ENCODE data around the gene GHRH. TPM values are rescaled to one million over a fixed set of nuclear protein-coding genes. Genes with fewer than 3 reads are reported as not detected.

The GHRH gene
- total RNA-seq, 2 experiments from 2014 or later = not detected

DNA sequence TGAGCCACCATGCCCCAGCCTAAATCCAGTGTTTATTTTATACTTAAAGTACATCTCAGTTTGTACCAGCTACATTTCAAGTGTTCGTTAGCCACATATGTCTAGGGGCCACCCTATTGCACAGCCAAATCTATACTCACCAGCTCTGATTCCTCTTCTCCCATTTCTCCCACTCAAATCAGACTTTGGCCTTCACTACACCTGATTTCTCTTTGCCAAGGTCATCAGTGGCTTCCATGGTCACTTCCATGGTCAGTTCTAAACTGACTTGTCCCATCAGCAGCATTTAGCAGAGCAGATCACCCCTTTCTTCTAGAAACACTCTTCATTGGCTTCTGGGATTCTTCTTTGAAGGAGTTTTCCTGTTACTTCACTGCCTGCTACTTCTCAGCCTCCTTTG lies 14.1 kb downstream of the GHRH start:
- no peaks in the 10 kb centered on the region for H3K4me1 Mint-ChIP-seq
- no peak for ATAC-seq
- CTCF ChIA-PET = no interaction called here
- H3K36me3 Mint-ChIP-seq = peaks cover 3% of the 10 kb centered on the region
- DNase-seq = no peak
- H3K4me3 Mint-ChIP-seq = no peak overlapping the region
- no peak overlapping the region for H3K27ac Mint-ChIP-seq
- H3K27me3 Mint-ChIP-seq = no peaks in the 10 kb centered on the region
- no peaks in the 10 kb centered on the region for H3K9me3 Mint-ChIP-seq (ENCODE audit: low read depth)

- Mint-ChIP-seq H3K27ac (no peak overlapping the region), H3K9me3 (ENCODE audit: low read depth) (no peaks in the 10 kb centered on the region), H3K4me1 (no peaks in the 10 kb centered on the region), H3K27me3 (no peaks in the 10 kb centered on the region), H3K36me3 (peaks cover 8% of the 10 kb centered on the region), H3K4me3 (no peak overlapping the region)
- ATAC-seq (no peak), DNase-seq (no peak)
- CTCF ChIA-PET = interaction anchor here (0.5 kb wide), 1 partner anchor 167 kb away, joined by 3 read pairs; no protein-coding TSS in a partner anchor
Measured at GRCh38 chr20:37246736-37247135, 14.9 kb downstream of the GHRH start.

DNA sequence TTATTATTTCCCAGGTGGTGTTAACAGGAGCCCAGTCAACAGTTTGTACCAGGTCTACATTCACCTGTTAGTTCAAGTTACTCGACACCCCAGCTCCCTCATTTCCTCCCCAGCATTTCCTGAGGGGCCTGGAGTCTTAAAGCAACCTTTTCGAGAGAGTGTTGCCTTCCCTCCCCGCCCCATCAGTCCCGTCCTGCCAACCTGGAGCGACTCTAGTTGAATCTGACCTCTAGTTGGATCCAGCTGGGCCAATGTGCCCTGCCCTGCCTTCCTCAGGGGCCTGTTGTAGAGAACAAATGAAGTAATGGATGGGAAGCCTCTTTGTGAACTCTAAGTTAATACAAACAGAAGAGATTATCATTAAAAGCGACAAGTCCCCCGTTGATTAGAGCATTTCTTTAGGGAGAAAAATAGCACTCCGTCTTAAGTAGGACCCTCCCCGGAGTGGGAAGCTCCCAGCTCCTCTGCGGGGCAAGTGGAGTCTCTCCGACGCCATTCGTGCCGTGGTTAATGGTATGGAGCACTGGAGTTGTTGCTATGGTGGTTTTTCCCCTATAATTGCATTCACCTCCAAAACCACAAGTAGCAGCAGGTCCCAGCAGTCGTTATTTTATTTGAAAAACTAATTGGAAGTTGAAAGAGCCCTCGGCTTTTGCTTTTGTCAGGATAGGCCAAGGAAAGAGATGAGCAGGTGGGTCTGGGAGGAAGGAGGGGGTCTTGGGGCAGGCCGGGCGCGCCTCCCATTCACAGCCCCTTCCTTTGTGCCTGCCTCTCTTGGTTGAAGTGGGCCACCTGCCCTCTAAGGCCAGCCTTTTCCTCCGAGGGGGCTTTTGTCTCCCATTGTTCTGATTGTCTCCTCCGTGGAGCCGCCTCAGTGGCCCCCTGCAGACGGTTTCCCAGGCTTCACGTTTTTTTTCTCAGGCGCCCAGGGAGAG lies 16.1 kb downstream of the GHRH start:
- DNase-seq (no peak), ATAC-seq (no peak)
- H3K27ac Mint-ChIP-seq = no peak overlapping the region
- H3K9me3 Mint-ChIP-seq (ENCODE audit: low read depth) = no peaks in the 10 kb centered on the region
- no peaks in the 10 kb centered on the region for H3K4me1 Mint-ChIP-seq
- CTCF ChIA-PET = no interaction called here
- H3K27me3 Mint-ChIP-seq = no peaks in the 10 kb centered on the region
- no peak overlapping the region for H3K4me3 Mint-ChIP-seq
- peaks cover 18% of the 10 kb centered on the region for H3K36me3 Mint-ChIP-seq

DNA sequence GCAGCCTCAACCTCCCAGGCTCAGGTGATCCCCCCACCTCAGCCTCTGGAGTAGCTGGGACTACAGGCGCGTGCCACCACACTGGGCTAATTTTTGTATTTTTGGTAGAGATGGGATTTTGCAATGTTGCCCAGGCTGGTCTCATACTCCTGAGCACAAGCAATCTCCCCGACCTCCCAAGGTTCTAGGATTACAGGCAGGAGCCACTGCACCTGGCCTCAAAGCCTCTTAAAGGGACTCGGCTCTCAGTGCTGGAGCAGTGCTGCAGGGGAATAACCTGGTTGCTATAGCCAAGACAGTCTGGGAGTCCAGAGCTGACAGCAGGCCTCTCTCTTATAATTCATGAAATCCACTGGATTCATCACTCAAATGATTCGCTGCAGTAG lies 17.0 kb downstream of the GHRH start:
- no peak overlapping the region for H3K27ac Mint-ChIP-seq
- ATAC-seq (no peak), DNase-seq (no peak)
- no peaks in the 10 kb centered on the region for H3K4me1 Mint-ChIP-seq
- H3K27me3 Mint-ChIP-seq = no peaks in the 10 kb centered on the region
- CTCF ChIA-PET = no interaction called here
- no peak overlapping the region for H3K4me3 Mint-ChIP-seq
- H3K9me3 Mint-ChIP-seq (ENCODE audit: low read depth) = no peaks in the 10 kb centered on the region
- H3K36me3 Mint-ChIP-seq = peaks cover 19% of the 10 kb centered on the region

DNA sequence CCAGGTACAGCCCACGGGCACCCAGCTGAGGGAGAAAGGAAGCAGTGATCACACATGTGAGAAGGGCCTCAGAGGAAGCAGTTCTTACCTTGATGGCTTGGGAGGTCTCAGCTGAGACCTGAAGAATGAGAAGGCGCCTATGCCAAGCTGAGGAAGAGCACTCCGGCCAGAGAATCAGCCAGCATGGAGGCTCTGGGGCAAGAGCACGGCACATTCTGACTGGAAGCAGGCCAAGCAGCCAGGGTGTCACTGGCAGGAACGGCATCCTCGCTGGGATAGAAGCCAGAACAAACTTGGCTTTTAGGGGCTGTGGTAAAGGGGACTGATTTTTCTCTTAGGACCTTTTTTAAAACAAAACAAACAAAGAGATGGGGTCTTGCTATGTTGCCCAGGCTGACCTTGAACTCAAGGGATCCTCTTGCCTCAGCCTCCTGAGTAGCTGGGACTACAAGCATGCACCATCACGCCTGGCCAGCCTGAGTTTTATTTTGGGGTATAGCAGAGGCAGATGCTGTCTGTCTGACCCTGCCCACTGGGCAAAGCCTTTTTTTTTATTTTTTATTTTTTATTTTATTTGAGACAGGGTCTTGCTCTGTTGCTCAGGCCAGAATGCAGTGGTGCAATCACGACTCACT lies 17.6 kb downstream of the GHRH start:
- Mint-ChIP-seq H3K27me3 (no peaks in the 10 kb centered on the region), H3K9me3 (ENCODE audit: low read depth) (no peaks in the 10 kb centered on the region), H3K27ac (no peak overlapping the region), H3K36me3 (peaks cover 19% of the 10 kb centered on the region), H3K4me3 (no peak overlapping the region), H3K4me1 (no peaks in the 10 kb centered on the region)
- DNase-seq = no peak
- CTCF ChIA-PET = interaction anchor here (0.9 kb wide), 1 partner anchor 15 kb away, joined by 3 read pairs; no protein-coding TSS in a partner anchor
- ATAC-seq = no peak

DNA sequence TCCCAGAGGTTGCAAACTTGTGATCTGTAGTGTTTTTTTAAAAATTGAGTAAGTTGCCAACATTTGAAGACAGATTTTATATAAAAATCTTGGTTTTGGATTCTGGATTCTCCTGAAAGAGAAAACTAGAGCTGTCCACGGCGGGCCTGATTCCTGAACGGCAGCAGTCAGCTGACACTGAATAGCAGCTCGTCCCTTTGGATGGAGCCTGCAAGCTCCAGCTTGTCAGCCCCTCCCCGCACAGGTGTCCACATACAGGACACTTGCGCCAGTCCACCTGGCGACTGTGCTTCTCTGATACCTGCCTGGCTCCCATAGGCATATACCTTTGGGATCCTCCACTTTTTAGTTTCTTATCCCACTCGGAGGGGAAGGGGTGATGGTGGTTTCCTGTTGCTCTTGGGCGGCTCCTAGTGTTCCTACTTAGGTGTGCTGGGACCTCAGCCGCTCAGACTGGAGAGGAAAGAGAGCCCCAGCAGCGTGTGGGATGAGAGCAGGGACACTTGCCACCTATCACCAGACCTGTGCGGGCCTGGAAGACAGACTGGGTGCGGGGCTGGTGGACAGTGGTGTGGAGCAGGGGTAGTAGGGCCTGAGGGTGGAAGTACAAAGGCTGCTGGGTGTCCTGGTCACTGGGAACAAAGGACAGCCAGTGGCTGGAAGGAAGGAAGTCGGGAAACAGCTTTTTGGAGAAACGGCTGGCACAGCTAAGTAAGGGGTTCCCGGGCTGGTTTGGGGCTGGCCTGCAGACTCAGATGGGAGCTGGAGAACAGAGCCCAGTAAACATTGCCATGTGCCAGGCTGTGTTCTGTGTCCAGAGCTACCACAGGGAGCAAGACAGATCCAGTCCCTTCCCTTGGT lies 18.3 kb downstream of the GHRH start:
- CTCF ChIA-PET = interaction anchor here (0.9 kb wide), 1 partner anchor 14 kb away, joined by 3 read pairs; no protein-coding TSS in a partner anchor
- no peak for ATAC-seq
- DNase-seq = no peak
- Mint-ChIP-seq H3K36me3 (peaks cover 23% of the 10 kb centered on the region), H3K4me1 (no peaks in the 10 kb centered on the region), H3K27ac (no peak overlapping the region), H3K27me3 (no peaks in the 10 kb centered on the region), H3K4me3 (no peak overlapping the region), H3K9me3 (ENCODE audit: low read depth) (no peaks in the 10 kb centered on the region)

DNA sequence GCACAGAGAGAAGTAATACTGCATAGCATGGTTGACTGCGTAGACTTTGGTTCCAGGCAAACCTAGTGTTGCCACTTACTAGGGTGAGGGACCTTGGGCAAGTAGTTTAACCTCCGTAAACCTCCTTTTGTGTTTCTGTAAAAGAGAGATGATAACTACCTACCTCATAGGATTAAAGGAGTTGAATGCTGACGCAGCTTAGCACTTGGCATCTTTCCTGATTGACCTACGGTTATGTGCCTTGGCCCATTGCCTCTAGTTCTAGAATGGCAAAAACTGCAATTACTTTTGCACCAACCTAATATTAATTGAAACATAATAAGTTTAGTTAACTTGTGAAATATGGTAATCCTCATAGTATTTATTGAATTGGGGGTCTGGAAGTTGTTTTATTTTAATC lies 19.1 kb downstream of the GHRH start:
- ATAC-seq = no peak
- CTCF ChIA-PET = no interaction called here
- Mint-ChIP-seq H3K4me3 (no peak overlapping the region), H3K27me3 (no peaks in the 10 kb centered on the region), H3K9me3 (ENCODE audit: low read depth) (no peaks in the 10 kb centered on the region), H3K4me1 (no peaks in the 10 kb centered on the region), H3K27ac (peak overlapping the region; percentile 44), H3K36me3 (peaks cover 25% of the 10 kb centered on the region)
- no peak for DNase-seq

GRCh38 chr20:37240337-37241067 lies 21.1 kb downstream of the GHRH start:
- Mint-ChIP-seq H3K27ac (no peak overlapping the region), H3K36me3 (peaks cover 38% of the 10 kb centered on the region), H3K27me3 (no peaks in the 10 kb centered on the region), H3K4me3 (no peak overlapping the region), H3K4me1 (no peaks in the 10 kb centered on the region), H3K9me3 (ENCODE audit: low read depth) (no peaks in the 10 kb centered on the region)
- no peak for DNase-seq
- CTCF ChIA-PET = no interaction called here
- no peak for ATAC-seq

- no peaks in the 10 kb centered on the region for H3K9me3 Mint-ChIP-seq (ENCODE audit: low read depth)
- DNase-seq = no peak
- CTCF ChIA-PET = no interaction called here
- H3K4me3 Mint-ChIP-seq = no peak overlapping the region
- no peaks in the 10 kb centered on the region for H3K4me1 Mint-ChIP-seq
- ATAC-seq = no peak
- H3K27me3 Mint-ChIP-seq = no peaks in the 10 kb centered on the region
- peaks cover 46% of the 10 kb centered on the region for H3K36me3 Mint-ChIP-seq
- no peak overlapping the region for H3K27ac Mint-ChIP-seq
Measured at GRCh38 chr20:37238935-37239451, 22.6 kb downstream of the GHRH start.

- H3K4me3 Mint-ChIP-seq = no peak overlapping the region
- H3K27ac Mint-ChIP-seq = no peak overlapping the region
- peaks cover 49% of the 10 kb centered on the region for H3K36me3 Mint-ChIP-seq
- no peaks in the 10 kb centered on the region for H3K9me3 Mint-ChIP-seq (ENCODE audit: low read depth)
- no peaks in the 10 kb centered on the region for H3K4me1 Mint-ChIP-seq
- H3K27me3 Mint-ChIP-seq = no peaks in the 10 kb centered on the region
- ATAC-seq (no peak), DNase-seq (no peak)
- CTCF ChIA-PET = no interaction called here
Measured at GRCh38 chr20:37238426-37238825, 23.2 kb downstream of the GHRH start.

DNA sequence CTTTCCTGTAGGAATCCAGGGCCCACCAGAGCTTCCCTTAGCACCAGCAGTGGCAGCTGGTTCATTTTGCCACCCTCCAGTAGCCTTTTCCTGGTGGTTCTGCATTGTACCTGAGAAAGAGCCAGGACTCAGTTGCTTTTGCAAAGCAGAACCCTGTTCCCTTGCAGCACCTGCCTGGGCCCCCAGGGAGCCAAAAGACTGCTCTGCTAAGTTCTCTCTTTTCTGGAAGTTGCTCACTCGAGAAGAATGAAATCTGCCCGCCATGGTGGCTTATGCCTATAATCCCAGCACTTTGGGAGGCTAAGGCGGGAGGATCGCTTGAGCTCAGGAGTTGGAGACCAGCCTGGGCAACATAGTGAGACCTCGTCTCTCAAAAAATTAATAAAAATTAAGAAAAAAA lies 24.0 kb downstream of the GHRH start:
- no peak overlapping the region for H3K27ac Mint-ChIP-seq
- ATAC-seq (no peak), DNase-seq (no peak)
- no peaks in the 10 kb centered on the region for H3K4me1 Mint-ChIP-seq
- H3K27me3 Mint-ChIP-seq = no peaks in the 10 kb centered on the region
- CTCF ChIA-PET = no interaction called here
- H3K9me3 Mint-ChIP-seq (ENCODE audit: low read depth) = no peaks in the 10 kb centered on the region
- H3K4me3 Mint-ChIP-seq = no peak overlapping the region
- H3K36me3 Mint-ChIP-seq = peaks cover 47% of the 10 kb centered on the region

DNA sequence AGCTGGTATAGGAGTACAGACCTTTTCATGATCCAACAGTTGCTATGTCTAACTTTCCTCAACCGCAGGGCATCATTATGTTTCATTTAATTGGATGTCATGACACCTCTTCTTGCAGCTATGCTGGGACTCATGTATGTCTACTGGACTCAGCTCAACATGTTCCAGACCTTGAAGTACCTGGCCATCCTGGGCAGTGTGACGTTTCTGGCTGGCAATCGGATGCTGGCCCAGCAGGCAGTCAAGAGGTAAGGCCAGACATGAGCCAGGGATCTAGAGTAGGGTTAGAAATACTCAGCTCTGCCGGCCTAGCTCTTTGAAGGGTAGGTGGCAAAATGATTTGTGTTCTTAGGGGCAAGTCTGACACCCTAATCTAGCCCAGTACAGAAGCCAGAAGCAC lies 25.2 kb downstream of the GHRH start:
- peaks cover 43% of the 10 kb centered on the region for H3K36me3 Mint-ChIP-seq
- no peak overlapping the region for H3K4me3 Mint-ChIP-seq
- ATAC-seq (no peak), DNase-seq (no peak)
- H3K4me1 Mint-ChIP-seq = no peaks in the 10 kb centered on the region
- no peak overlapping the region for H3K27ac Mint-ChIP-seq
- CTCF ChIA-PET = interaction anchor here (1.0 kb wide), 1 partner anchor 298 kb away, joined by 4 read pairs; no protein-coding TSS in a partner anchor
- H3K27me3 Mint-ChIP-seq = no peaks in the 10 kb centered on the region
- no peaks in the 10 kb centered on the region for H3K9me3 Mint-ChIP-seq (ENCODE audit: low read depth)

GRCh38 chr20:37235065-37235464 lies 26.5 kb downstream of the GHRH start:
- peaks cover 37% of the 10 kb centered on the region for H3K36me3 Mint-ChIP-seq
- CTCF ChIA-PET = no interaction called here
- ATAC-seq (no peak), DNase-seq (no peak)
- H3K27ac Mint-ChIP-seq = no peak overlapping the region
- H3K4me3 Mint-ChIP-seq = no peak overlapping the region
- H3K27me3 Mint-ChIP-seq = no peaks in the 10 kb centered on the region
- H3K4me1 Mint-ChIP-seq = no peaks in the 10 kb centered on the region
- no peaks in the 10 kb centered on the region for H3K9me3 Mint-ChIP-seq (ENCODE audit: low read depth)
